ENCODE results near the gene CCDC78.

Gene CCDC78

GRCh38 chr16:724188-725040 is 1.8 kb downstream of the CCDC78 start:
- H3K27ac Mint-ChIP-seq: no peak overlapping the region
- H3K36me3 Mint-ChIP-seq: no peaks in the 10 kb centered on the region
- H3K4me1 Mint-ChIP-seq (ENCODE audit: low read depth): peaks cover 16% of the 10 kb centered on the region
- no peaks in the 10 kb centered on the region for H3K27me3 Mint-ChIP-seq
- H3K4me3 Mint-ChIP-seq: no peak overlapping the region
- no peaks in the 10 kb centered on the region for H3K9me3 Mint-ChIP-seq (ENCODE audit: low read depth)

GRCh38 chr16:723695-724094 is 2.5 kb downstream of the CCDC78 start:
- no peak overlapping the region for H3K4me3 Mint-ChIP-seq
- H3K4me1 Mint-ChIP-seq (ENCODE audit: low read depth): peaks cover 23% of the 10 kb centered on the region
- H3K27me3 Mint-ChIP-seq: no peaks in the 10 kb centered on the region
- H3K36me3 Mint-ChIP-seq: no peaks in the 10 kb centered on the region
- H3K27ac Mint-ChIP-seq: no peak overlapping the region
- H3K9me3 Mint-ChIP-seq (ENCODE audit: low read depth): no peaks in the 10 kb centered on the region

GRCh38 chr16:722835-723633 is 3.2 kb downstream of the CCDC78 start:
- Mint-ChIP-seq H3K4me3 (peak overlapping the region; percentile 59), H3K36me3 (no peaks in the 10 kb centered on the region), H3K27ac (no peak overlapping the region), H3K9me3 (ENCODE audit: low read depth) (no peaks in the 10 kb centered on the region), H3K27me3 (no peaks in the 10 kb centered on the region), H3K4me1 (ENCODE audit: low read depth) (peaks cover 23% of the 10 kb centered on the region)

- H3K27me3 Mint-ChIP-seq: no peaks in the 10 kb centered on the region
- H3K4me3 Mint-ChIP-seq: peak overlapping the region; percentile 59
- peaks cover 23% of the 10 kb centered on the region for H3K4me1 Mint-ChIP-seq (ENCODE audit: low read depth)
- no peak overlapping the region for H3K27ac Mint-ChIP-seq
- H3K36me3 Mint-ChIP-seq: no peaks in the 10 kb centered on the region
- H3K9me3 Mint-ChIP-seq (ENCODE audit: low read depth): no peaks in the 10 kb centered on the region
Measured at GRCh38 chr16:721765-722540, 4.3 kb downstream of the CCDC78 start.

GRCh38 chr16:720990-721764 is 5.1 kb downstream of the CCDC78 start, which contains the start of gene ANTKMT:
ANTKMT (plus strand) TSS chr16:721146; CDS start chr16:721275, 129 bp downstream.
- Mint-ChIP-seq H3K27ac (peak within 1 kb of the TSS; percentile 86), H3K9me3 (ENCODE audit: low read depth) (no peaks in the 10 kb centered on the region), H3K27me3 (no peaks in the 10 kb centered on the region), H3K4me3 (peak within 1 kb of the TSS; percentile 86), H3K36me3 (no peaks in the 10 kb centered on the region), H3K4me1 (ENCODE audit: low read depth) (peaks cover 26% of the 10 kb centered on the region)

GRCh38 chr16:720447-720989 is 5.7 kb downstream of the CCDC78 start:
- Mint-ChIP-seq H3K27ac (peak overlapping the region; percentile 86), H3K27me3 (no peaks in the 10 kb centered on the region), H3K4me1 (ENCODE audit: low read depth) (peaks cover 27% of the 10 kb centered on the region), H3K9me3 (ENCODE audit: low read depth) (no peaks in the 10 kb centered on the region), H3K4me3 (peak overlapping the region; percentile 86), H3K36me3 (no peaks in the 10 kb centered on the region)

GRCh38 chr16:719815-720446 is 6.3 kb downstream of the CCDC78 start:
- H3K4me1 Mint-ChIP-seq (ENCODE audit: low read depth): peaks cover 26% of the 10 kb centered on the region
- peak overlapping the region; percentile 86 for H3K4me3 Mint-ChIP-seq
- no peaks in the 10 kb centered on the region for H3K9me3 Mint-ChIP-seq (ENCODE audit: low read depth)
- H3K36me3 Mint-ChIP-seq: no peaks in the 10 kb centered on the region
- H3K27ac Mint-ChIP-seq: peak overlapping the region; percentile 86
- H3K27me3 Mint-ChIP-seq: no peaks in the 10 kb centered on the region

- Mint-ChIP-seq H3K27me3 (no peaks in the 10 kb centered on the region), H3K4me1 (ENCODE audit: low read depth) (peaks cover 26% of the 10 kb centered on the region), H3K9me3 (ENCODE audit: low read depth) (no peaks in the 10 kb centered on the region), H3K27ac (peak overlapping the region; percentile 68), H3K4me3 (peak overlapping the region; percentile 68), H3K36me3 (no peaks in the 10 kb centered on the region)
Measured at GRCh38 chr16:718922-719321, 7.3 kb downstream of the CCDC78 start.

- H3K36me3 Mint-ChIP-seq: no peaks in the 10 kb centered on the region
- peak overlapping the region; percentile 68 for H3K4me3 Mint-ChIP-seq
- peaks cover 24% of the 10 kb centered on the region for H3K4me1 Mint-ChIP-seq (ENCODE audit: low read depth)
- no peak overlapping the region for H3K27ac Mint-ChIP-seq
- no peaks in the 10 kb centered on the region for H3K27me3 Mint-ChIP-seq
- H3K9me3 Mint-ChIP-seq (ENCODE audit: low read depth): no peaks in the 10 kb centered on the region
Measured at GRCh38 chr16:718389-718788, 7.9 kb downstream of the CCDC78 start.

- peaks cover 2% of the 10 kb centered on the region for H3K27me3 Mint-ChIP-seq
- H3K36me3 Mint-ChIP-seq: no peaks in the 10 kb centered on the region
- H3K9me3 Mint-ChIP-seq (ENCODE audit: low read depth): no peaks in the 10 kb centered on the region
- no peak overlapping the region for H3K4me3 Mint-ChIP-seq
- no peak overlapping the region for H3K27ac Mint-ChIP-seq
- H3K4me1 Mint-ChIP-seq (ENCODE audit: low read depth): peaks cover 22% of the 10 kb centered on the region
Measured at GRCh38 chr16:717450-718245, 8.6 kb downstream of the CCDC78 start.

- H3K4me3 Mint-ChIP-seq: no peak overlapping the region
- peaks cover 20% of the 10 kb centered on the region for H3K4me1 Mint-ChIP-seq (ENCODE audit: low read depth)
- no peaks in the 10 kb centered on the region for H3K36me3 Mint-ChIP-seq
- peaks cover 3% of the 10 kb centered on the region for H3K27me3 Mint-ChIP-seq
- no peak overlapping the region for H3K27ac Mint-ChIP-seq
- no peaks in the 10 kb centered on the region for H3K9me3 Mint-ChIP-seq (ENCODE audit: low read depth)
Measured at GRCh38 chr16:716768-717325, 9.4 kb downstream of the CCDC78 start.

GRCh38 chr16:716200-716568 is 10.1 kb downstream of the CCDC78 start:
- Mint-ChIP-seq H3K9me3 (ENCODE audit: low read depth) (no peaks in the 10 kb centered on the region), H3K36me3 (no peaks in the 10 kb centered on the region), H3K27ac (no peak overlapping the region), H3K4me1 (ENCODE audit: low read depth) (peaks cover 20% of the 10 kb centered on the region), H3K27me3 (peaks cover 3% of the 10 kb centered on the region), H3K4me3 (peak overlapping the region; percentile 78)

Data from activated naive CD8-positive, alpha-beta T cell (primary cell).